GM12874 (cell line): ENCODE data around the gene DPP9.

ENCODE experiments used
- TF ChIP-seq, protein P1 (sequence below): IDR thresholded peaks from 2 replicates; pipeline ENCODE4 v1.5.1; 2011; ENCODE audit warnings: low read depth, mild to moderate bottlenecking, control low read depth, low read length, moderate library complexity; ENCODE audit not compliant: insufficient read depth

The DPP9 gene

GRCh38 chr19:4653793-4654436, 69.7 kb downstream of the DPP9 start:
- TF ChIP-seq, protein P1, sequence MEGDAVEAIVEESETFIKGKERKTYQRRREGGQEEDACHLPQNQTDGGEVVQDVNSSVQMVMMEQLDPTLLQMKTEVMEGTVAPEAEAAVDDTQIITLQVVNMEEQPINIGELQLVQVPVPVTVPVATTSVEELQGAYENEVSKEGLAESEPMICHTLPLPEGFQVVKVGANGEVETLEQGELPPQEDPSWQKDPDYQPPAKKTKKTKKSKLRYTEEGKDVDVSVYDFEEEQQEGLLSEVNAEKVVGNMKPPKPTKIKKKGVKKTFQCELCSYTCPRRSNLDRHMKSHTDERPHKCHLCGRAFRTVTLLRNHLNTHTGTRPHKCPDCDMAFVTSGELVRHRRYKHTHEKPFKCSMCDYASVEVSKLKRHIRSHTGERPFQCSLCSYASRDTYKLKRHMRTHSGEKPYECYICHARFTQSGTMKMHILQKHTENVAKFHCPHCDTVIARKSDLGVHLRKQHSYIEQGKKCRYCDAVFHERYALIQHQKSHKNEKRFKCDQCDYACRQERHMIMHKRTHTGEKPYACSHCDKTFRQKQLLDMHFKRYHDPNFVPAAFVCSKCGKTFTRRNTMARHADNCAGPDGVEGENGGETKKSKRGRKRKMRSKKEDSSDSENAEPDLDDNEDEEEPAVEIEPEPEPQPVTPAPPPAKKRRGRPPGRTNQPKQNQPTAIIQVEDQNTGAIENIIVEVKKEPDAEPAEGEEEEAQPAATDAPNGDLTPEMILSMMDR: no peak

DNA sequence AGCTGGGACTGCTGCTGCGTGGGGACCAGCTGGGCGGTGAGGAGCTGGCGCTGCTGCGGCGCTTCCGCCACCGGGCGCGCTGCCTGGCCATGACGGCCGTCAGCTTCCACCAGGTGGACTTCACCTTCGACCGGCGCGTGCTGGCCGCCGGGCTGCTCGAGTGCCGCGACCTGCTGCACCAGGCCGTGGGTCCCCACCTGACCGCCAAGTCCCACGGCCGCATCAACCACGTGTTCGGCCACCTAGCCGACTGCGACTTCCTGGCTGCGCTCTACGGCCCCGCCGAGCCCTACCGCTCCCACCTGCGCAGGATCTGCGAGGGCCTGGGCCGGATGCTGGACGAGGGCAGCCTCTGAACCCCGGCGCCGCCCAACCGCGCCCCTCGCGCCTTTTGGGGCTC, 71.6 kb downstream of the DPP9 start:
- TF ChIP-seq, protein P1: no peak

DNA sequence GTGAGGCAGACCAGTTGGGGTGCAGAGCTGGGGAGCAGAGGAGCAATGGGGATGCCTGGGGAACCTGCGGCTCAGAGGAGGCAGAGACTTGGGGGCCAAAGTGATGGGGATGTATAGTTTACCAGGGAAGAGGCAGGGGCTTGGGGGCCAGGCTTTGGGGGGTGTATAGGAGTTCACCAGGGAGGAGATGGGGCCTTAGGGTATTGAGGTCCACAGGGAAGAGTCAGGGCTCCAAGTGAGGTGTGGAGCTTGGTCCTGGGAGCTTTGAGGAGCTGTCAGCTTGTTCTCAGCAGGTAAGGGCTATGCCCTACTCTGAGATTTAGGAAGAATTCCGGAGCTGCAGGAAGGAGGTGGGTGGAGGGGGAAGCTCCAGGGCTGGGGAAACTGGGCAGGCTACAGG, 73.5 kb downstream of the DPP9 start:
- TF ChIP-seq, protein P1: no peak

- TF ChIP-seq, protein P1: no peak
Observed at GRCh38 chr19:4649392-4650047, 74.1 kb downstream of the DPP9 start.

DNA sequence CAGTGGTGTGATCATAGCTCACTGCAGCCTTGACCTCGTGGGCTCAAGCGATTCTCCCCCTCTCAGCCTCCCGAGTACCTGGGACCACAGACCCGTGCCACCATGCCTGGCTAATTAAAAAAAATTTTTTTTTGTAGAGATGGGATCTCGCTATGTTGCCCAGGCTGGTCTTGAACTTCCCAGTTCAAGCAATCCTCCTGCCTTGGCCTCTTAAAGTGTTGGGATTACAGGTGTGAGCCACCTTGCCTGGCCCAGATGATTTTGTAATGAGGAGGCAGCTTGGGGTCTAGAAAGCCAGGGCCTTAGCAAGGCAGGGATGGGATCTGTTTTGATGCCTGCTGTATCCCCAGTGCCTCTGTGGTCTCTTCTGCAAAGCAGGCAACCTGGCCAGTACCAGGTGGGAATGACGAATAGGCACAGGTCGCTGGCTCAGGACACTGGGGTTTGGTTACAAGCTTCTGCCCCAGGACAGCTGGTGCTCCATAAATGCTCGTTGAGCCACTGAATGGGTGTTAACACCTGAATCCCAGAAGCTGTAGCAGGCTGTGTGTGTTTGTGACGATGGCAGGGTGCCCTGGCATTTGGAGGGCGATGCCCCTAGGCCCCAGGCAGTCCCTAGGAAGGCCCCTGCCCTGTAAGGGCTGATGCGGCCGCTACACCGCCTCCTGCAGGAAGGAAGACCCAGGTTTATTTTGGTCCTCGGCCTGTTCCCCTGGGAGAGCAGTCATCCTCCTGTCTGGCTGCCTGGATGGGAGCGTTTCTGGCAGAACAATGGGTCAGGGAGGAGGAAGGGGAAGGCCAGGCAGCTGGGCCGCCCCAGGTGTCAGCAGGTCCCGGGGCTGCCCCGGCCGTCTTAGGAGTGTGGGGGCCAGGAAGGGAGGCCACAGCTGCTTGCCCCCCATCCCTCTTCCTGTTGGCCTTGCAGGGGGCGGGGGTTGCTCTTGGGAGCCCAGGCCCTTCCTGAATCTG, 75.7 kb downstream of the DPP9 start:
- TF ChIP-seq, protein P1: peak; percentile 29; the same call in 1 of the 2 replicates

DNA sequence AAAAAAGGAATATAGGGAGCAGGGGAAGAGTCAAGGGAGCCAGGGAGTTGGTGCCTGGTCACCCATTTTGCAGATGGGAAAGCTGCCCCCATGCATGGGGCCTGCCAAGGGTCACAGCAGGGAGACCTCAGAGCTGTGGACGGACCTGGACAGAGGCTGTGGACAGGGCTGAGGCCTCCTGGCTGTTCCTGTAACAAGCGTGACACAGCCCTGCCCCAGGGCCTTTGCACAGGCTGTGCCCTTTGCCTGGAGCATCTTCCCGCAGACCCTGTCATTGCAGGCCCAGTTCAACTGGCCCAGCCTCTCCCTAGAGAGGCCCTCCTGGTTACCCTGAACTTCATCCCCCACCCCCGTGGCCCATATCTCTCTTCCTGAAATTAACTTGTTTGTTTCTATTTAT, 77.9 kb downstream of the DPP9 start:
- TF ChIP-seq, protein P1: no peak

- TF ChIP-seq, protein P1: no peak
Observed at GRCh38 chr19:4642625-4643024, 81.0 kb downstream of the DPP9 start.
